ENCODE measurements around the gene GREB1.

Gene GREB1

GRCh38 chr2:11560806-11561205 is 27.0 kb downstream of the GREB1 start:
- no peak for DNase-seq

- DNase-seq, result no peak
Measured at GRCh38 chr2:11562011-11562410, 28.2 kb downstream of the GREB1 start.

- DNase-seq, result no peak
Measured at GRCh38 chr2:11562476-11562875, 28.6 kb downstream of the GREB1 start.

DNA sequence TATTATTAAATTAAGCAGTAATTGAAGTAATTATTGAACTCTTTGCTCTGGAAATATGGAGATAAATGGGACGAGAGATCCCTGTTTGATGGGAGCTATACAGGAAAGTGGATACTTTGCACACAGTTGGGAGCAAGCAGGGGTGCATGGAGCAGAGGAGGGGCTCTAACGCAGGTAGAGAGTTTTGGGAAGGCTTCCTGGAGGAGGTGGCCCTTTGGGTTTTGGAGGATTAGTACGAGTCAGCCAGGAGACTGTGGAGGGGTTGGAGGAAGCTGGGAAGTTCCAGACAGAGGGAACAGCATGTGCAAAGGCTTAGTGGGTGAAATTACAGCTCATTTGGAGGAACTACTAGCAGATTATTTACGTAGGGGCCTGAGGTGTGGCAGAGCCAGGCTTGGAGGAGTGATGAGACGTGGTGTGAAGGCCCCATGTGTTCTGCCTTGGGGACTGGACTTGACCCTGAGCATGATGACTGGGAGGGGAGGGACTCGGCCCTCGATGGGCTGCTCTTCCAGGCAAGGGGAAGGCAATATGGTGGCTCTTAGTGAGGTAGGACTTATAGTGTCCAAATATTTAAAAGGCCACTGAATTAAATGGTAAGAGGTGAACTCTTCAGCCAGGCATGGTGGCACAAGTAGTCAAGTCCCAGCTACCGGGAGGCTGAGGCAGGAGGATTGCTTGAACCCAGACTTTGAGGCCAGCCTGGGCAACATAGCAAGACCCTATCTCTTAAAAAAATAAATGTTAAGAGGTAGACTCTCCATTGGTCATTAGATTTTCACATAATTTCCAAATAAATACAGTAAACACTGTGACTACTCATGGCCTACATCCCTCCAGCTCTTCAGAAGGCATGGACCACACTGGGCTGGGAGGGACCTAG is 30.2 kb downstream of the GREB1 start:
- DNase-seq, result no peak

DNA sequence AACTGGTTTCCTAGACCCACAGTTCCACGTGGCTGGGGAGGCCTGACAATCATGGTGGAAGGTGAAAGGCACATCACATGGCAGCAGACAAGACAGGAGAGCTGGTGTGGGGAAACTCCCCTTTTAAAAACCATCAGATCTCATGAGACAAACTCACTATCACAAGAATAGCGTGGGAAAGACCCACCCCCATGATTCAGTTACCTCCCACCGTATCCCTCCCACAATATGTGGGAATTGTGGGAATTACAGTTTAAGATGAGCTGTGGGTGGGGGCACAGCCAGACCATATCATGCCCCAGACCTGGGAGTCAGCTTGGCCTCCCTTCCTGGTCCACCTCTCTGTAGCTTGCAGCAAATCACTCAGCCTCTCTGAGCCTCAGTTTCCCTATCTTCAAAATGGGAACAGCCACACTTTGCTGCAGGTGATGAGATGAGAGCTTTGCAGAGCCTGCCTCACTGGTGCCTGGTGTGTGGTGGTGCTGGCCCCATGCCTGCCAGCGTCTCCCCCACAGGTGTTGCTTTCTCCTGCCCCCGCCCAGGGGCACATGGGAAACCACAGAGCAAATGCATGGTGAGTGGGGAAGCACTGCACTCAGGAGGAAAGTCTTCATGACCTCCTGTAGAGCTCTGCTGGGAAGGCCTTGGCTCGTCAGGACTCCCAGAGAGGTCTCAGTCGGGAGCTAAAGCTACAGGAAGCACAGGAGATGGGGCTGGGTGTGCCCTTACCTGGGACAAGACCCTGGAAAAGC is 31.1 kb downstream of the GREB1 start:
- no peak for DNase-seq

DNA sequence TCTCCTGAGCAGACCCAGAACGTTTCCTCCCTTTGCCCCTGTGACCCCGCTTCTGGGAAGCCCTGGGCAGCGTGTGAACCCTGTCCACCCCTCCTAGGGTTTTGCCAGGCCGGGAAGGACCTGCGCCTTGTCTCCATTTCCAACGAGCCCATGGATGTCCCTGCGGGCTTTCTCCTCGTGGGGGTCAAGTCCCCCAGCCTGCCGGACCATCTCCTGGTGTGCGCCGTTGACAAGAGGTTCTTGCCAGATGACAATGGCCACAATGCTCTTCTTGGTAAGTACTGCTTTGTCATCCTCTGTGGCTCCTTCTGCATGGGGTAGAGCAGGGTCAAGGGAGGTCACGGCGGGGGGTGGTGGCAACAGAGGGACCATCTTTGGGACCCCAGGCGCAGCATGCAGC is 32.5 kb downstream of the GREB1 start:
- no peak for DNase-seq

GRCh38 chr2:11567631-11568031 is 33.8 kb downstream of the GREB1 start:
- DNase-seq, result no peak

- no peak for DNase-seq
Measured at GRCh38 chr2:11568436-11568835, 34.6 kb downstream of the GREB1 start.

DNA sequence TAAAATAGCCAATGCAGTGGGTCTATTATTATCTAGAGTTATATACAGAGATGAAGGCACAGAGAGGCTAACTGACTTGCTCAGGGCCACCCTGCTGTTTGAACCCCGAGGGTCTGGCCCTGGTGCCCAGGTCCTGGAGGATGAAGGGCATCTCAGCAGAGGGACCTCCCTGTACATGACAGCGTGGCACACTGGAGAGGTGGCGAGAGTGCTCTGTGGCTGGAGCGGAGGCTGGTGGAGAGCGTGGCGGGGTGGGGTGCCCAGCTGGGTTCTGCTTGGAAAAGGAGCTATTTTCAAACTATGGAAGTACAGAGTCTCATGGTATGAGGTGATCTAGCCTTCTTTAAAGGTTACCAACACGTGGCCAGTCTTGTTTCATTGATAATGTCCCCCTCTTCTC is 35.8 kb downstream of the GREB1 start:
- no peak for DNase-seq

GRCh38 chr2:11571170-11571569 is 37.3 kb downstream of the GREB1 start:
- DNase-seq, result no peak

GRCh38 chr2:11572996-11573395 is 39.2 kb downstream of the GREB1 start:
- no peak for DNase-seq

GRCh38 chr2:11573418-11574175 is 39.8 kb downstream of the GREB1 start:
- no peak for DNase-seq

DNA sequence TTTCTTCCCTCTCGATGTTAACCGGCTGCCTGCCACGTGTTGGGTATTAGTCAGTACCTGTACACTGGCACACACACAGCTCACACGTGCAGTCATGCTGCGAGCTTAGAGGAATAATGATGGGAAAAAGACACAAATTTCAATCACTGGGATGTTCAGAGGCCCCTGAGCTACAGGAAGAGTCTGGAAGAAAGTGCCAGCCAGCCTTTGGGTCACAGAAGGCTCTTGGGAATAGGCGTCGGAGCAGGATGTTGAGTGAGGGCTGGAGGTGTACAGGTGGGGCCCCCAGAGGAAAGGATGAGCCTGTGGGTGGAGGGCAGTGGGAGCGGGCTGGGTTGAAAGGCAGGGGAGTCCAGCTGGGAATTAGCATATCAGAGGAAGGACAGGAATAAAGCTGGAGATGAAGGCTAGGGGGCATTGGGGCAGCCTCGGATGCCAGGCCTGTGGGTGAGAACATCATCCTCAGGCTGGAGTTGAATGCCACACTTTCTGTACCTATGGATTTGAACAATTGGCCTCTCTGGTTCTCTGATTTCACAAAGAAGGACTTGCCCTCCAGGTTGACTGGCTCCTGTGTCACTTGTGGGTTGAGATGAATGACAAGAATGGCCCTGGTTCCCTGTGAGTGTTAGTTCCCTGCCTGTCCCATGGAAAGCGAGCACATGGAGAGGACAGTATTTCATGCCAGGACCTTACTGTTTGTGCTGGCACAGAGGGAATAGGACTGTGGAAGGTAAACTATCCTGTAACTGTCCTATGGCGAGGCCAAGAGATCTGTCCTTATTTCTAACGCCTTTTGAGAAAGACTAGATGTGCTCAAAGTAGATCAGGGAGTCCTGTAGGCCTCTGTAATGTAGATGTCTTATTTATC is 40.6 kb downstream of the GREB1 start:
- no peak for DNase-seq

- DNase-seq, result no peak
Measured at GRCh38 chr2:11576398-11576797, 42.6 kb downstream of the GREB1 start.

DNA sequence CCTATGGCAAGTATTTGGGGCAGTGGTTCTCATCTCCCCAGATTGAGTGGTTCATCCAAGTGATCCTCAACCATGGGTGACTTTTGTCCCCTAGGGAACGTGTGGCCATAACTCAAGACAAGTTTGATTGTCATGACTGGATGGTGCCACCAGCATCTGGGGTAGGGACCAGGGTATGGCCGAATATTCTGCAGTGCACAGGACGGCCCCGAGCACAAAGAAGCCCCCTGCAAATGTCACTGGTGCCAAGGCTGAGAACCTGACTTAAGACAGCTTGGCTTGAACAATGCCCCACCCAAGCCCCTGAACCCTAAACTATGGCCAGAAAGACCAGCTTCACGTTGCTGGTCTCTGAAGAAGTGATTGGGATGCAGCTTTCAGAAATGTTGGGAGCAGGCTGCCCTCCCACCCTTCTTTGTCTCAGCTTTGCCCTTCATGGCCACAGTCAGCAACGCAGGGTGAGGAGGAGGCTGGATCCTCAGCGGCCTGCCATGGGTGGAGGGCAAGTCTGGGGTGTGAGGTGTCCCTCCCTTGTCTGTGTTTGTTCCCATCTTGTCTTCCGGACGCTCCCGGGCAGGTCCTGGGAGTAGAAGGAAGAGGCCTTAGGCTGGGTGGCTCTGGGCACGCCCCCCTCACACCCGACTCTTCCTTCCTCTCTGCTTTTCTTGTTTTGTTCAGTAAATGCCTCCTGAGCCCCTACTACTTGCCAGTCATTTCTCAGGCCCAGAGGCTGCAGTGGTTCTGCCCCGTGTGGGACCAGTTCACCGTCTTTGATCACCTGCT is 43.4 kb downstream of the GREB1 start:
- DNase-seq, result no peak

- DNase-seq, result no peak
Measured at GRCh38 chr2:11578081-11578948, 44.5 kb downstream of the GREB1 start.

GRCh38 chr2:11578986-11579774 is 45.3 kb downstream of the GREB1 start:
- DNase-seq, result no peak

DNA sequence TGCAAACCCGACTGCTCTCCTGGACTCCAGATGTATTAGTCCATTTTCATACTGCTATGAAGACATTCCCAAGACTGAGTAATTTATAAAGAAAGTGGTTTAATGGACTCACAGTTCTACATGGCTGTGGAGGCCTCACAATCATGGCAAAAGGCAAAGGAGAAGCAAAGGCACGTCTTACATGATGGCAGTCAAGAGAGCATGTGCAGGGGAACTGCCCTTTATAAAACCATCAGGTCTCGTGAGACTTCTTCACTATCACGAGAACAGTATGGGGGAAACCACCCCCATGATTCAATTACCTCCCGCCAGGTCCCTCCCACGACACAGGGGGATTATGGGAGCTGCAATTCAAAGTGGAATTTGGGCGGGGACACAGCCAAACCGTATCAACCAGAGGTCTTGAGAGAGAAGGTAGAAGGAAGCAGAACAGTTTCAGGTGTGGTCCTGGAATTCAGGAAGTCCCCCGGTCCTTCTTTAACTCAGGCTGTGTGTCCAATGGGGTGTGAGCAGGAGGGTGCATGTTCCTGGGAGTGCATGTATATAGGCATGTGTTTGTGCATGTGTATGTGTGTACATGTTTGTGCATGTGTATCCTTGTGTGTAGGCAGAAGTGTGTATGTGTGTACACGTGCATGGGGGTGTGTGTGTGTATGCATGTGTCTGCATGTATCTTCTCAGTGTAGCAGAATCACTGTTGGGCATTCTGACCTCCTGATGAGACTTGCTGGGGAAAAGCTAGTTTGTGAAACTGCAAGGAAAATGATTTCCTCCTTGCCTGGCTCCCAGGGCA is 46.2 kb downstream of the GREB1 start:
- DNase-seq, result no peak

DNA sequence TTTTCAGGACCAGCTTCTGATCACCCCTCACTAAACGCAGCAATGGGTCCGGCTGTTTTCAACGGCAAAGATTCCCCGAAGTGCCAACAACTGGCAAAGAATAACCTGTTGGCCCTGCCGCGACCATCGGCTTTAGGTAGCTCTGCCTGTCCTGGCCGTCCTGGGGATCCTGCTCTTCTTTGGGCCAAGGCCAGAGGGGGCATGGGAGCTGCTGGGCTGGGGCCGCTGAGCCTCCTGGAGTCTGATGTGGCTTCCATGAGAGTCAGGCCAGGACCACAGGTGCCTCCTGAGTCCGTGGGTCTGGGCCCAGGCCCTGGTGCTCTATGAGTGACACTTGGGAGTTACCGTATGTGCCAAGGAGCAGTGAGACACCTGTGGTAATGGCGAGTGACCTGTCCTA is 46.9 kb downstream of the GREB1 start:
- no peak for DNase-seq

Data from SIG-M5 (cell line).